IPS DF 4.7 (cell line): ENCODE results near the gene ANKLE1.

Source experiments
- DNase-seq: peaks from one replicate; pipeline ENCODE4 v3.0.0-alpha.2; 2013; ENCODE audit warnings: low spot score; ENCODE audit errors: extremely low read depth

ANKLE1 gene

DNA sequence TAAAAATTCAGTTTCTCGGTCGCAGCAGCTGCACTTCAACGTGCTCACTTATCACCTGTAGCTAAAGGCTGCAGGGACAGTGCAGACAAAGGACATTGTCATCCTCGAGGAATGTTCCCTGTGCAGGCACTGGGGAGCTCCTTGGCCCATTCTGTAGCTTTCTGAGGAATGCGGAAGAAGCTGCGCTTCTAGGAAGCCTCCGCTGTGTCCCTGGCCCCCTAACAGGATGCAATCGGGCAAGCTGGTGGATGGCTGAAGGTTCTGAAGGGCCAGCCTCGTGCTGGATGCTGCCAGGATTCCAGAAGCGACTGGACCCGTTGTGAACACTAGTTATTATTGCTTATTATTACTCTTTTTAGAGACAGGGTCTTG, 44.9 kb downstream of the ANKLE1 start:
- DNase-seq = no peak

- DNase-seq = no peak
These were observed 45.5 kb downstream of the ANKLE1 start for GRCh38 chr19:17327068-17327653.

- DNase-seq = no peak
These were observed 46.2 kb downstream of the ANKLE1 start for GRCh38 chr19:17327654-17328516.

DNA sequence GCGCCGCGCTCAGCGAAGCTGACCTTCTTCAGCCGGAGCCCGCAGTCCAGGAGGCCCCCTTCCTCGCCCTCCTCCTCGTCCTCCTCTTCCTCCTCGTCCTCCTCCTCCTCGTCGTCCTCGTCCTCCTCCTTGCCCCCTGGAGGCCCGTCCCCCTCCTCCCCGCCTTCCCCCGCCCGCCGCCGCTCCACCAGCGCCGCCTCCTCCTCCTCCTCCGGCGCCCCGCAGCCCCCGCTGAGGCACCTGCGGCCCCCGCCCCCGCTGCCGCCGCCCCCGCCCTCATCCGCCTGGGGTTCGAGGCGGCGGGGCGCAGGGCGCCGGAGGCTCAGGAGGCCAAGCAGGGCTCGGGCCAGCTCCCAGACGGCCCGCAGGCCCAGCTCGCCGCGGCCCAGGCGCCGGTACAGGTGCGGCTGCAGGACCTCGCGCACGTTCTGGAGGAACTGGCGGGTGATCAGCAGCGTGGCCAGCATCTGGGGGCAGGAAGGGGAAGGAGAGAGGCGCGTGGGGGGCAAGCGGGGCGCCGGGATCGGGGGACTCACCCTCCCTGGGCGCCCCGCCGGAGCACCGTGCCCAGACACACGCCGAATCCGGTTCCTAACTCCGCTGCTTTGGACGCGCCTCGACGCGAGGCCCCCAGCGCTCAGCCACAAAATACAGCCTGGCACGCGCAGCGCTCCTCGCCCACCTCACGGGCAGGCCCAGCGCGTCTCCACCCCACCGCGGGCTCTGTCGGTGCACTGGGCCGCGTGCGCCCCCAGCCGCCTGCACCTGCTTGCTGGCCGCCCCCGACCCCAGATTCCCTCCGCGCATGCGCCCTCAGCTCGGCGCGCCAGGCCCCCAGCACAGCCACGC, 47.0 kb downstream of the ANKLE1 start:
- DNase-seq = no peak

DNA sequence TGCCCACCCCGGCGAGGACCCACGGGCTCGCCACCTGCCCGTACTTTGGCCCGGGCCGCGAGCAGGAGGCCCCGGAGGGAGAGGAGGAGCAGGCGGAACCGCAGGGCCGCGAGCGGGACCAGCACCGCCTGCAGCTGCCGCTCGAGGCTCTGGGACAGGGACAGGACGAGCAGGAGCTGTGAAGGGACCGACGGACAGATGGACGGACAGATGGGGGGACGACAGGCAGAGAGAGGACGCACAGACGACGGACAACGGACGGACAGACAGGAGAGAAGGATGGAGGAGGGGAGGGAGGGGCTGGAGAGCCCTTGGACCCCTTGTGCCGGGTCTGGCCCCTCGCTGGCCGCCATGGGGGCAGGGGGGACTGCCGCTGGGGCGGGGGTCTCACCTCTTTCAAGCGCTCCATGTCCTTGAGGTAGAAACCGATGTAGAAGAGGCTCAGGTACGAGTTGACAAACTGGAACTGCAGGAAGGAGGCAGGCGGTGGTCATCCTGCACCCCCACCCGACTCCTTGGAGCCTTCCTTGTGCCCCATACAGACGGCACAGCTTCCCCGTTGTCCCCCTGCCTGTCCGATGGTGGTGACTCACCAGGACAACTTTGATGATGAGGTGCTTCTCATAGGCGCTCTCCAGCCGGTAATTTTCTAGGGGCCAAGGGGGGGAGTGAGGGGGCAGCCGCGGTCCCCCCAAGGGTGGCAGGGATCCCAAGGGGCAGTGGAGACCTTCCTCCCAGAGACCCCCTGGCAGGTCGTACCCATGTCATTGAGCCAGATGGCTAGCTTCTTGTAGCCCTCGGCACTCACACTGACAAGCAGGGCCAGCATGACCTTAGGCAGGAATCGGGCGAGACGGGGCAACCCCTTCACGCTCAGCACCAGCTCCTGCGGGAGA, 47.9 kb downstream of the ANKLE1 start:
- no peak for DNase-seq

DNA sequence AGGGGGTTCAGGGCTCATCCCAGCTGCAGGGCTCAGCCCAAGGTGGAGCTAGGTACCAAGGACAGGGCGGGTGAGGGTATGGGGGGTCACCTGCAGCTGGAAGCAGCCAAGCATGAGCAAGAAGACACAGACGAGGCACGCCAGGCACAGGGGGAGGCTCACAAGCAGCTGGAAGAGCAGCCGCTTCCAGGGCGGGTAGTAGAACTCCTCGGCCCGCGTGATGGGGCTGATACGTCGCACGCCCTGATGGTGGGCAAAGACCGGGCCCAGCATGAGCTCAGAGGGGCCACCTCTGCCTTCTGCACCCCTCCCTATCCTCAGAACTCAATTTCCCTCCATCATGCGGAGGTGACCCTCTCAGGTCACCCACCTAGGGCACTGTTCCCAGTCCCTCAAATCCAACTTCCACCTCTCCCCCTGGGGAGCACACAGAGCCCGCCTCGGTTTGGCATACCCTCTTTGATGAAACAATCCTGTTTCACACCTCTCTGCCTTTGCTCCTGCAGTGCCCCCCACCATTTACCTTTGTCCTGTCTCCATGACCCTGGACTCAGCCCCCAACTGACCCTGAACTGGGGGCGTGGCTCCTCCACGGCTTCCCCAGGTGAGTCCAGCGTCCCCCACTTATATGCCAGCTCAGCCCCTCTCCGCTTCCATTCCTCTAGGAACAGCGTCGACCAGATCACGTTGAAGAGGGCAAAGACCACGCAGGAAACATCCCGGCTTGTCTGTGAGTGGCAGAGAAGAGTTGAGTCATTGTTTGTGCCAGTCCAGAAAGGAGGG, 48.8 kb downstream of the ANKLE1 start:
- no peak for DNase-seq

GRCh38 chr19:17331045-17331558, 49.4 kb downstream of the ANKLE1 start:
- no peak for DNase-seq

- no peak for DNase-seq
These were observed 50.6 kb downstream of the ANKLE1 start for GRCh38 chr19:17332360-17332676.

DNA sequence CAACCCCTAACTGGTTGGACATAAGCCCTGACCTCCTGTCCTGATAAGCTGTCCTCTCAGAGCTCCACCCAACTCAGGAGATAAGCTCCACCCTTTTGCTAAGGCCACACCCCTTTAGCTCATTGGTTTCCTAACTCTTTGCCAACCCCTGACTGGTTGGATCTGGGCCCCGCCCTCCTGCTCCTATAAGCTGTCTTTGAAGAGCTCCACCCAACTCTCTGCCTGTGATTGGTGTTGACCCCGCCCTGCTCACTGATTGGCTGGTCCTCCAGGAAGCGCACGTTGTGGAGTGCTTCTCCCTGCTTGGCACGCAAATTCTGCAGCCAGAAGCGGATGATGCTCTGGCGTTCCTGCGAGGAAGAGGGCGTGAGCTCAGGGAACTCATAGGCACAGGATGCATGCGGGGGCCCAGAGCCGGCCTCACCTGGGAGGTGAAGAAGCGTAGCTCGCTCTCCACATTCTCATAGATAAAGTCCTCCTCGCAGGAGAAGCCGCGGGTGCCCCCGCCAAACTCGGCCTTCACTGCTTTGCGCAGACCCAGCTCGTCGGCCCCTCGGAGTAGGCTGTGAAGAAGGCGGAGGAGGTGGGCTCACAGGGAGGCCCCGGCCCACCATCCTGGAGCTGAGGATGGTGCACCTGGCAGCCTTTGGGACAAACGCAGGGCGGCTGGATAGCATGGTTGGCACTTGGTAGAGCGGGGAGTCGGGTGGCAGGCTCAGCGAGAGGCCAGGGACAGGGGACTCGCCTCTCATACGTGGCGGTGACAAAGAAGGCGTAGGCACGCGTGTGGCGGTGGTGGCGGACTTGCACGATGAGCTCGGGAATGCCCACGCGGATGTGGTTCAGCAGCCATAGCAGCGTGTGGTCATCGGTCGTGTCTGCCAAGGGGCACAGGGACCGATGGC, 51.2 kb downstream of the ANKLE1 start:
- DNase-seq = no peak

GRCh38 chr19:17333611-17334413, 52.1 kb downstream of the ANKLE1 start:
- no peak for DNase-seq

GRCh38 chr19:17334414-17335409, 53.0 kb downstream of the ANKLE1 start, which contains the start of gene ANO8:
TSS of gene ANO8 (minus strand) at chr19:17334855. CDS start at chr19:17334670, 185 bp downstream.
- no peak for DNase-seq

GRCh38 chr19:17335575-17335974, 53.9 kb downstream of the ANKLE1 start:
- DNase-seq = no peak
